Bronchial epithelial cell (primary cell): ENCODE results near the gene ITPK1. TPM values are rescaled to one million over a fixed set of nuclear protein-coding genes. Genes with fewer than 3 reads are reported as not detected.

Source experiments
- DNase-seq: peaks from one replicate; pipeline ENCODE4 v3.0.0-alpha.2; 2010; ENCODE audit warnings: low read depth
- FAIRE-seq: peaks from 2 replicates; lab custom pipeline; 2011; peaks lifted over from hg19 to GRCh38; lab: Jason Lieb, UNC
- H3K27me3 ChIP-seq: 2 replicates; pipeline ENCODE4 v1.5.1; 2011; ENCODE audit warnings: low read length; ENCODE audit not compliant: control insufficient read depth, insufficient read depth
- H3K36me3 ChIP-seq: 2 replicates; pipeline ENCODE4 v1.5.1; 2011; ENCODE audit warnings: low read length; ENCODE audit not compliant: control insufficient read depth, insufficient read depth
- H3K4me3 ChIP-seq: 2 replicates; pipeline ENCODE4 v1.5.1; 2011; ENCODE audit warnings: mild to moderate bottlenecking, low read depth, low read length, control low read depth
- CTCF ChIP-seq: IDR thresholded peaks from 2 replicates; pipeline ENCODE4 v1.5.1; 2011; ENCODE audit warnings: mild to moderate bottlenecking, moderate library complexity, low read length, control low read depth, inconsistent platforms; ENCODE audit not compliant: insufficient read depth, severe bottlenecking
- total RNA-seq: library from RNA; depleted of rRNA; stranded (reverse); fragments of >200 nt; gene quantifications from 2 replicates; pipeline ENCODE4 v1.2.1, GENCODE V29; 2014

The ITPK1 gene
- total RNA-seq, 1 donor from 2014 or later, result 39.8 TPM

DNA sequence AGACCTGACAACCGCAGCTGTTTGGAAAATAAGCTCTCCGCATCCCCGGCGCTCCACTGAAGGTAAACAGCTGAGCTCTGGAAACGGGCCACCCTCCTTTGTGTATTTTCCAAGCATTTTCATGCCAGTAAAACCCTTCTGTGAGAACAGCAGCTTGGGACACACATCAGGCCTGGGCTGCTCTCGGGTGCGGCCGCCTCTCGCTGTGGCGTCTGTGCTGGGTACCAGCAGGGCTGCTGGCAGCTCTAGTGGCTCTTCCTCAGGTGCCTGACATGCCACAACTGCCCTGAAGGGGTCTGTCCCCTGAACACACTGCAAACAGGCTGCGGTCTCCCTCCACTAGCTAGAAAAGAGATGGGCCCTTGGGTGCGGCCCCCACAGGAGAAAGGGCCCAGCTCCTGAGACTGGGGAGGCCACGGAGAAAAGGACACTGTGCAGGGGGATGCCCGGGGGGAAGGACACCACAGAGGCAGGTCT, 96.3 kb downstream of the ITPK1 start:
- Histone ChIP-seq H3K27me3 (no peaks in the 10 kb centered on the region), H3K4me3 (no peak overlapping the region), H3K36me3 (peaks cover 15% of the 10 kb centered on the region)
- no peak for DNase-seq
- FAIRE-seq, result no peak
- no peak for TF ChIP-seq CTCF

DNA sequence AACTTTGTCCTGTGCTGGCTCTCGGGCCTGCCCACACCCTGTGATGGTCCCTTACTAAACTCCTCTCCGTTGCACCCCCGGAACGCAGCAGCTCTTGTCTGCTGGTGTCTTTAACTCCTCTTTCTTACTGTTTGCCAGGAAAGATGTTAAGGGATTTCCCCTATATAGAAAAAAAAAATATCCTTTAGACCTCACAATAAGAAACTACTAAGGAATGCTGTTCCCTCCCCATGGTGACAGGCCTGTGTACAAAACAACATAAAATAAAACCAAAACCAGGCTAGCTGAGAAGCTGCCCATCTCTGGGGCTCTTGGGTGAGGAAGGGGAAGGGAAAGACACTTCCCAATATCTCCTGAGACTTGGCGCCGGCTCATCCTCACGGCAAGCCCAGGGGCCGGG, 97.4 kb downstream of the ITPK1 start:
- no peak for FAIRE-seq
- Histone ChIP-seq H3K27me3 (no peaks in the 10 kb centered on the region), H3K4me3 (no peak overlapping the region), H3K36me3 (peaks cover 15% of the 10 kb centered on the region)
- TF ChIP-seq CTCF, result no peak
- DNase-seq, result no peak

- Histone ChIP-seq H3K36me3 (peaks cover 15% of the 10 kb centered on the region), H3K4me3 (no peak overlapping the region), H3K27me3 (no peaks in the 10 kb centered on the region)
- TF ChIP-seq CTCF, result no peak
- DNase-seq (no peak), FAIRE-seq (no peak)
Measured at GRCh38 chr14:93017898-93018297, 97.8 kb downstream of the ITPK1 start.

DNA sequence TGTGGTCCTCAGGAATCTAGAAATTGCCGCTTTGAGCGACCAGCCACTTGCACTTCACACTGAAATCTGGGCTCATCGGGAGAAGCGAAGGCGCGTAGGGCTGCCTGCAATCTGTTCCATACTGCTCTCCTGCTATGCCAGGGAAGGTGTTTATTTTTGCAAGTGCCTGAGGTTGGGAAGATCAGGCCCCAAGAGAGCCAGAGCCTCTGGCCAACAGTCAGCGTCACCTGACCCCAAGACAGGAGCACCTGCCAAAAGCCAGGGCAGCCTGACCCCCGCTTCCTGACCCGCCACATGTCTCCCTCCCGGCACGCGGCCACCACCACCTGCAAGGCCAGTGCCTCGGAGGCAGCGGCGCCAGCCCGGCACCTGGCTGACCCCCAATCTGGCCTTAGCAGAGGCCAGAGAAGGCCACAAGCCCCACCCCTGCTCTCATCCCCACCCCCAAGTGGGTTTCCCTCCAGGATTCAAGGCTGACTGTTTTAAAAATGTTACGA, 98.4 kb downstream of the ITPK1 start:
- FAIRE-seq (no peak), DNase-seq (no peak)
- Histone ChIP-seq H3K36me3 (peaks cover 15% of the 10 kb centered on the region), H3K27me3 (no peaks in the 10 kb centered on the region), H3K4me3 (no peak overlapping the region)
- TF ChIP-seq CTCF, result no peak

DNA sequence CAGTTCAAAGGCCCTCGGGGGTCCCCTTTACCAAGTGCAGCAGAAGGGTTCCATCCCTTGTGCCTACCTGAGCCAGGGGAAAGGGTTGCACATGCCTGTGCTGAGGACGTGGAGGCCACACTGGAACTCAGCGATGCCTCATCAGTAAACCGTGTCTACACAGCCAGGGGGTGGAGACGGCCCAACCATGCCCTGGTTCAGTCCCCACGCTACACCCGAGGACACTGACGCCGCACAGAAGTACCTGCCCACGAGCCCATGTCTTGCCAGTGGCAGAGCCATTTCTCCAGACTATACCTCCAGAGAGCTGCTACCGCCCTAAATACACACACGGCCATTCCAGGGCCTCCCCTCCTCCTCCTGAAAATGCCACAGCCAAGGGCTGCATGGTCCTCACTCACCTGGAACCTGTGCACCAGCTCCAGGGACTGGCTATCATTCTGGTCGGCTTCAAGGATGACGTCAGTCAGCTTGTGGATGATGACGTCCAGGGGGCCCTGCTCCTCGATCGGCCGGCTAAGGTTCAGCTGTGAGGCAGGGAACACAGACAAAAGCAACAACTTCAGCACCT, 99.4 kb downstream of the ITPK1 start:
- Histone ChIP-seq H3K27me3 (no peaks in the 10 kb centered on the region), H3K4me3 (no peak overlapping the region), H3K36me3 (peaks cover 17% of the 10 kb centered on the region)
- FAIRE-seq, result no peak
- DNase-seq, result no peak
- TF ChIP-seq CTCF, result no peak

DNA sequence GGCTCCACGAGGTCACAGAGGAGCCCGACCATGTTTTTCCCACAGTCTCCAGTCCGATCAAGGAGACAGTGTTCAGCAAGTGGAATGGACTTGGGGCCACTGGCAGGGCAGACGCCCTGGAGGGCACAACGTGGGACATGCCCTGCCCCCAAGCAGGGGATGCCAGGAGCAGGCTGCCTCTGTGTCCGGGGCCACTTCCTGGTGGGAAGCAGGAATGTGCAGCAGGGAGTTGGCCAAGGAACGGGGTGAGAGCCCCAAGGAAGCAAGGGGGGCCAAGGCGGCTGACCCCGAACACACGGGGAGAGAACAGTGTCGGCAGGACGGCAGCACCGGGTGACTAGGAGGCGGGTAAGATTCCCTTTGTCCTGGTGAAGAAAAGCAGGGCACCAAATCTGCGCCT, 100.2 kb downstream of the ITPK1 start:
- H3K27me3 ChIP-seq, result no peaks in the 10 kb centered on the region
- H3K4me3 ChIP-seq, result no peak overlapping the region
- peaks cover 17% of the 10 kb centered on the region for H3K36me3 ChIP-seq
- no peak for FAIRE-seq
- no peak for DNase-seq
- TF ChIP-seq CTCF, result no peak
